HG02642 (cell line): ENCODE data around the gene GPRASP1.

Experiments used
- ATAC-seq: cut with Tn5 transposase; IDR thresholded peaks from one replicate; pipeline ENCODE4 v1.9.1; 2021; ENCODE audit warnings: mild to moderate bottlenecking; ENCODE audit not compliant: unreplicated experiment, poor library complexity

The GPRASP1 gene

GRCh38 chrX:102697494-102697893, 46.2 kb downstream of the GPRASP1 start:
- ATAC-seq: no peak
